Measurements from ENCODE around the gene ENTPD3.
A peak's percentile ranks its signal among the peaks of the same experiment; 100 is the strongest.

ENTPD3 gene

GRCh38 chr3:40387001-40387894, at the start of gene ENTPD3:
Gene ENTPD3 (plus strand): TSS chr3:40387184. CDS start chr3:40388058, 874 bp downstream.
- peak; percentile 1 to 25 for DNase-seq

GRCh38 chr3:40339871-40340270, 47.1 kb upstream of the ENTPD3 start:
- no peak for DNase-seq

GRCh38 chr3:40340541-40341170, 46.3 kb upstream of the ENTPD3 start:
- no peak for DNase-seq

- DNase-seq, result no peak
Measured at GRCh38 chr3:40341671-40342070, 45.3 kb upstream of the ENTPD3 start.

- no peak for DNase-seq
Measured at GRCh38 chr3:40350529-40350928, 36.5 kb upstream of the ENTPD3 start.

GRCh38 chr3:40355410-40355809, 31.6 kb upstream of the ENTPD3 start:
- no peak for DNase-seq

GRCh38 chr3:40358454-40358853, 28.5 kb upstream of the ENTPD3 start:
- DNase-seq, result no peak

- DNase-seq, result no peak
Measured at GRCh38 chr3:40363674-40364073, 23.3 kb upstream of the ENTPD3 start.

- no peak for DNase-seq
Measured at GRCh38 chr3:40366203-40367162, 20.5 kb upstream of the ENTPD3 start.

GRCh38 chr3:40369716-40370115, 17.3 kb upstream of the ENTPD3 start:
- DNase-seq, result no peak

- DNase-seq, result no peak
Measured at GRCh38 chr3:40377822-40378221, 9.2 kb upstream of the ENTPD3 start.

- no peak for DNase-seq
Measured at GRCh38 chr3:40379674-40380306, 7.2 kb upstream of the ENTPD3 start.

GRCh38 chr3:40381904-40382616, 4.9 kb upstream of the ENTPD3 start:
- no peak for DNase-seq

- no peak for DNase-seq
Measured at GRCh38 chr3:40382617-40382979, 4.4 kb upstream of the ENTPD3 start.

- no peak for DNase-seq
Measured at GRCh38 chr3:40386213-40386612, 771 bp upstream of the ENTPD3 start.

- no peak for DNase-seq
Measured at GRCh38 chr3:40387895-40388254, 891 bp downstream of the ENTPD3 start.

GRCh38 chr3:40396406-40396805, 9.4 kb downstream of the ENTPD3 start:
- DNase-seq, result no peak

- DNase-seq, result no peak
Measured at GRCh38 chr3:40397129-40397528, 10.1 kb downstream of the ENTPD3 start.

- DNase-seq, result no peak
Measured at GRCh38 chr3:40397912-40398311, 10.9 kb downstream of the ENTPD3 start.

GRCh38 chr3:40398346-40398745, 11.4 kb downstream of the ENTPD3 start:
- DNase-seq, result no peak

GRCh38 chr3:40404591-40405198, 17.7 kb downstream of the ENTPD3 start:
- DNase-seq, result no peak

- no peak for DNase-seq
Measured at GRCh38 chr3:40407007-40407406, 20.0 kb downstream of the ENTPD3 start.

All from NCI-H2081 (cell line).